ENCODE results near the gene LDLRAD2. TPM values are rescaled to one million over a fixed set of nuclear protein-coding genes. Genes with fewer than 3 reads are reported as not detected.
"Not testable (repeated sequence)": the region's sequence is repeated elsewhere in the genome, so short reads cannot be mapped to it uniquely, and the experiment has no call there.

The LDLRAD2 gene
- total and polyA plus RNA-seq, 7 donors, result 0.04 to 1.7 (median 0.77) TPM; not detected in 3

- 73 to 91% (median 82%) methylated on average over 4 of the region's 4 CpGs for WGBS, 3 donors
- DNase-seq, result no peak
- no peak overlapping the region for H3K4me3 ChIP-seq
- ATAC-seq, result no peak
- no peak overlapping the region for H3K27ac ChIP-seq
- no peak for TF ChIP-seq CTCF (IDR thresholded peaks at IDR 0.05)
- no peaks in the 10 kb centered on the region for H3K36me3 ChIP-seq (ENCODE audit: insufficient read depth in 1 of 2, low read depth in 1 of 2)
- H3K27me3 ChIP-seq (ENCODE audit: insufficient read depth in 3 of 3, low read length in 2 of 3), result no peaks in the 10 kb centered on the region
- H3K4me1 ChIP-seq, result peaks cover 14% of the 10 kb centered on the region
- intact Hi-C loops (cut with DNase I), result no loop called here
- H3K9me3 ChIP-seq, result no peaks in the 10 kb centered on the region
These were observed 45.9 kb upstream of the LDLRAD2 start for GRCh38 chr1:21766210-21766609.

- ATAC-seq; H3K27ac ChIP-seq; H3K36me3 ChIP-seq (ENCODE audit: insufficient read depth in 1 of 2, low read depth in 1 of 2); H3K4me3 ChIP-seq; intact Hi-C loops (cut with DNase I); H3K9me3 ChIP-seq; H3K27me3 ChIP-seq (ENCODE audit: insufficient read depth in 3 of 3, low read length in 2 of 3); DNase-seq: not testable (repeated sequence)
- WGBS, 3 donors, result 93 to 95% (median 93%) methylated on average over 8 of the region's 8 CpGs
- H3K4me1 ChIP-seq, result peaks cover 14% of the 10 kb centered on the region
These were observed 45.0 kb upstream of the LDLRAD2 start for GRCh38 chr1:21767106-21767505.

GRCh38 chr1:21770201-21770600 is 41.9 kb upstream of the LDLRAD2 start:
- Histone ChIP-seq H3K4me3 (no peak overlapping the region), H3K4me1 (no peaks in the 10 kb centered on the region), H3K27me3 (ENCODE audit: insufficient read depth in 3 of 3, low read length in 2 of 3) (no peaks in the 10 kb centered on the region), H3K27ac (no peak overlapping the region), H3K9me3 (no peaks in the 10 kb centered on the region), H3K36me3 (ENCODE audit: insufficient read depth in 1 of 2, low read depth in 1 of 2) (no peaks in the 10 kb centered on the region)
- 97 to 99% (median 97%) methylated on average over 2 of the region's 2 CpGs for WGBS, 3 donors
- no peak for ATAC-seq
- intact Hi-C loops (cut with DNase I), result no loop called here
- TF ChIP-seq CTCF (IDR thresholded peaks at IDR 0.05), result no peak
- no peak for DNase-seq

- H3K4me3 ChIP-seq; H3K4me1 ChIP-seq; H3K27me3 ChIP-seq (ENCODE audit: insufficient read depth in 3 of 3, low read length in 2 of 3); intact Hi-C loops (cut with DNase I); DNase-seq; H3K36me3 ChIP-seq (ENCODE audit: insufficient read depth in 1 of 2, low read depth in 1 of 2); H3K9me3 ChIP-seq; H3K27ac ChIP-seq; ATAC-seq: not testable (repeated sequence)
- WGBS, 3 donors, result 94 to 97% (median 96%) methylated on average over 9 of the region's 9 CpGs
These were observed 41.5 kb upstream of the LDLRAD2 start for GRCh38 chr1:21770602-21771001.

- intact Hi-C loops (cut with DNase I); H3K4me1 ChIP-seq; H3K27me3 ChIP-seq (ENCODE audit: insufficient read depth in 3 of 3, low read length in 2 of 3); H3K4me3 ChIP-seq; DNase-seq; H3K36me3 ChIP-seq (ENCODE audit: insufficient read depth in 1 of 2, low read depth in 1 of 2); H3K27ac ChIP-seq; ATAC-seq; H3K9me3 ChIP-seq: not testable (repeated sequence)
- WGBS, 3 donors, result 80 to 97% (median 88%) methylated on average over 9 to 10 of the region's 10 CpGs
These were observed 40.4 kb upstream of the LDLRAD2 start for GRCh38 chr1:21771672-21772071.

- peaks cover 5% of the 10 kb centered on the region for H3K4me1 ChIP-seq
- TF ChIP-seq CTCF (IDR thresholded peaks at IDR 0.05), result no peak
- 68 to 82% (median 71%) methylated on average over 3 of the region's 3 CpGs for WGBS, 3 donors
- DNase-seq, result no peak
- intact Hi-C loops (cut with DNase I), result no loop called here
- H3K27ac ChIP-seq, result no peak overlapping the region
- H3K27me3 ChIP-seq (ENCODE audit: insufficient read depth in 3 of 3, low read length in 2 of 3), result no peaks in the 10 kb centered on the region
- H3K9me3 ChIP-seq, result no peaks in the 10 kb centered on the region
- no peak for ATAC-seq
- no peak overlapping the region for H3K4me3 ChIP-seq
- H3K36me3 ChIP-seq (ENCODE audit: insufficient read depth in 1 of 2, low read depth in 1 of 2), result no peaks in the 10 kb centered on the region
These were observed 38.5 kb upstream of the LDLRAD2 start for GRCh38 chr1:21773585-21773984.

Measured in psoas muscle (tissue), 8 donors.